Uterus (tissue), 2 donors: ENCODE measurements around the gene FLOT1.

Source experiments
- CTCF ChIP-seq, 4 experiments: fragments of 200-600 bp in 2 of 4; fragments of 450-650 bp in 2 of 4; sonication (generic) in 2 of 4; IDR thresholded peaks; one replicate each; pipeline ENCODE4 v1.5.1; 2016 to 2019; ENCODE audit warnings: antibody characterized with exemption in 4 of 4, mild to moderate bottlenecking in 2 of 4, moderate library complexity in 1 of 4
- POLR2A ChIP-seq, 2 donors: fragments of 450-650 bp; IDR thresholded peaks; one replicate each; pipeline ENCODE4 v1.6.1; 2016; ENCODE audit warnings: antibody characterized with exemption in 2 of 2, mild to moderate bottlenecking in 1 of 2, moderate library complexity in 1 of 2

DNA sequence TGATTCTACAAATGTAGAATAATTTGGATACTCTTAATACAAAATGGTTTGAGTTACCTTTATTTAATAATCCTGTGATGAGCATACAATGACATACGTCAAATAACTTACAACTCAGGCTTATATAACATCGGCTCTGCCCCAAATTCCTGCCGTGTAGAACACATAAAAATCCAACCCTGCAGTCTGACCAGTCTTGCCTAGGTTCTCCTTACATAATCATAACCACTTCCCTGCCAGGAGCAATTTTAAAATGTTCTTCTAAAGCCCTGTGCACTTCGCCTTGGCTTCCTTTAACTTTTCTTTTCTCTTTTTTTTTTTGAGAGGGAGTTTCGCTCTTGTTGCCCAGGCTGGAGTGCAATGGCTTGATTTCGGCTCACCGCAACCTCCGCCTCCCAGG, 18.1 kb upstream of the FLOT1 start:
- TF ChIP-seq CTCF (IDR thresholded peaks at IDR 0.05) (no peak), POLR2A (IDR thresholded peaks at IDR 0.05) (no peak)
